GM12875 (cell line): ENCODE measurements around the gene CST11.

Experiments used
- H3K4me3 ChIP-seq: one replicate; pipeline ENCODE4 v1.5.1; 2011; ENCODE audit warnings: low read depth, low read length, control low read depth
- CTCF ChIP-seq: IDR thresholded peaks from 2 replicates; pipeline ENCODE4 v1.5.1; 2011; ENCODE audit warnings: low read depth, mild to moderate bottlenecking, control low read depth, inconsistent platforms, low read length, moderate library complexity, borderline replicate concordance; ENCODE audit not compliant: insufficient read depth

CST11 gene

GRCh38 chr20:23435626-23436539 is 16.8 kb downstream of the CST11 start:
- H3K4me3 ChIP-seq, result no peak overlapping the region
- no peak for TF ChIP-seq CTCF

- no peak for TF ChIP-seq CTCF
- no peak overlapping the region for H3K4me3 ChIP-seq
Observed at GRCh38 chr20:23434521-23435313, 18.0 kb downstream of the CST11 start.

GRCh38 chr20:23433628-23434027 is 19.0 kb downstream of the CST11 start:
- H3K4me3 ChIP-seq, result no peak overlapping the region
- TF ChIP-seq CTCF, result no peak

GRCh38 chr20:23425129-23425528 is 27.5 kb downstream of the CST11 start:
- no peak overlapping the region for H3K4me3 ChIP-seq
- no peak for TF ChIP-seq CTCF

- H3K4me3 ChIP-seq, result peak within 1 kb of the TSS; percentile 78
- peak; percentile 33; the same call in 1 of the 2 replicates for TF ChIP-seq CTCF
Observed at GRCh38 chr20:23420943-23421931, 31.4 kb downstream of the CST11 start, which contains the start of gene NAPB. Gene NAPB (minus strand): TSS chr20:23421488. CDS start chr20:23421402, 86 bp downstream.
